ENCODE measurements around the gene CTDSP2.

- TF ChIP-seq EZH2phosphoT487 (conservative IDR thresholded peaks at IDR 0.05; ENCODE audit: low read length) (no peak), CTCF (IDR thresholded peaks at IDR 0.05; ENCODE audit: insufficient read depth, low read length, poor library complexity, severe bottlenecking) (no peak)
Observed at GRCh38 chr12:57886542-57886941, 40.0 kb upstream of the CTDSP2 start.

Data from SU-DHL-6 (cell line).